SK-N-SH (cell line): ENCODE data around the gene CMTM1.

Experiments used
- CHD2 ChIP-seq: fragments of 150-350 bp; IDR thresholded peaks from 2 replicates; pipeline ENCODE4 v1.6.1; 2018; ENCODE audit warnings: low read length; ENCODE audit not compliant: partially characterized antibody
- CTCF ChIP-seq: fragments of 200-600 bp; sonication (generic); IDR thresholded peaks from 2 replicates; pipeline ENCODE4 v1.6.1; 2017; ENCODE audit warnings: antibody characterized with exemption, mild to moderate bottlenecking, moderate library complexity
- EZH2phosphoT487 ChIP-seq: fragments of 200-600 bp; sonication (generic); IDR thresholded peaks from 2 replicates; pipeline ENCODE4 v1.6.1; 2017; ENCODE audit warnings: low read depth, mixed run types, mild to moderate bottlenecking, antibody characterized with exemption, moderate library complexity, borderline replicate concordance
- GATA2 ChIP-seq: sonication (generic); formaldehyde crosslinking; IDR thresholded peaks from 2 replicates; pipeline ENCODE4 v1.5.0; 2020; ENCODE audit warnings: mild to moderate bottlenecking, missing genetic modification reagents
- IRF3 ChIP-seq: fragments of 150-350 bp; IDR thresholded peaks from 2 replicates; pipeline ENCODE4 v1.6.1; 2016; ENCODE audit warnings: mild to moderate bottlenecking, low read depth, low read length
- PBX3 ChIP-seq: IDR thresholded peaks from 2 replicates; pipeline ENCODE4; 2012
- POLR2AphosphoS5 ChIP-seq: IDR thresholded peaks from 2 replicates; pipeline ENCODE4 v1.6.1; 2012; ENCODE audit warnings: low read depth, low read length
- RAD21 ChIP-seq: IDR thresholded peaks from 2 replicates; pipeline ENCODE4 v1.6.1; 2012; ENCODE audit warnings: mild to moderate bottlenecking, low read length
- RFX5 ChIP-seq: IDR thresholded peaks from 2 replicates; pipeline ENCODE4 v1.6.1; 2012; ENCODE audit warnings: mild to moderate bottlenecking, improper control_type of control experiment, low read length
- RXRA ChIP-seq: IDR thresholded peaks from 2 replicates; pipeline ENCODE4 v1.4.0; 2012; ENCODE audit warnings: low read depth, mild to moderate bottlenecking, borderline replicate concordance
- USF2 ChIP-seq: fragments of 150-350 bp; IDR thresholded peaks from 2 replicates; pipeline ENCODE4 v1.6.1; 2017; ENCODE audit warnings: antibody characterized with exemption, low read length, low read depth, borderline replicate concordance

GRCh38 chr16:66601471-66601870 lies 35.2 kb downstream of the CMTM1 start:
- TF ChIP-seq RFX5 (no peak), CTCF (no peak), EZH2phosphoT487 (no peak), RAD21 (no peak), IRF3 (no peak), RXRA (no peak), PBX3 (no peak), USF2 (no peak), POLR2AphosphoS5 (no peak), CHD2 (no peak), GATA2 (no peak)
